PC-3 (cell line): ENCODE data around the gene DRAM1. TPM values are rescaled to one million over a fixed set of nuclear protein-coding genes. Genes with fewer than 3 reads are reported as not detected.
"Not testable (repeated sequence)": the region's sequence is repeated elsewhere in the genome, so short reads cannot be mapped to it uniquely, and the experiment has no call there.

ENCODE experiments used
- ATAC-seq: fragments of 200-7000 bp; cut with Tn5 transposase; 2 replicates; pipeline ENCODE4 v1.9.1; 2020; ENCODE audit warnings: mild to moderate bottlenecking, moderate library complexity
- BruUV-seq: library from RNA; stranded (reverse); fragments of 400-500 nt; replicated peaks from 2 replicates; lab custom pipeline; 2021; lab: Mats Ljungman, UMichigan
- CTCF ChIA-PET: fragments of 300-600 bp; sonication (Branson Sonifier 250); formaldehyde crosslinking; loops from one replicate; lab custom pipeline; 2022; ENCODE audit warnings: antibody characterized with exemption; lab: Charles Lee
- POLR2A ChIA-PET: fragments of 300-600 bp; sonication (Branson Sonifier 250); formaldehyde crosslinking; loops from one replicate; lab custom pipeline; 2022; ENCODE audit warnings: antibody characterized with exemption; ENCODE audit not compliant: unreplicated experiment; lab: Charles Lee
- DNase-seq: peaks from one replicate; pipeline ENCODE4 v3.0.0-alpha.2; 2015
- H2AFZ ChIP-seq: fragments of 300-600 bp; sonication (generic); 2 replicates; pipeline ENCODE4 v1.6.0; 2016; ENCODE audit warnings: antibody characterized with exemption, low read length
- H3F3A ChIP-seq: fragments of 300-600 bp; sonication (generic); one replicate; pipeline ENCODE4 v1.6.0; 2017; ENCODE audit warnings: antibody characterized with exemption, low read length, control low read depth, mild to moderate bottlenecking; ENCODE audit not compliant: unreplicated experiment
- H3K27ac ChIP-seq: fragments of 300-600 bp; sonication (generic); 2 replicates; pipeline ENCODE4 v1.5.1; 2016; ENCODE audit warnings: mild to moderate bottlenecking, low read length
- H3K27me3 ChIP-seq: fragments of 300-600 bp; sonication (generic); 2 replicates; pipeline ENCODE4 v1.6.1; 2016; ENCODE audit warnings: low read length, mixed read lengths
- H3K36me3 ChIP-seq: fragments of 300-600 bp; sonication (generic); 2 replicates; pipeline ENCODE4 v1.6.1; 2016; ENCODE audit warnings: low read depth, mixed run types, low read length, mixed read lengths
- H3K4me1 ChIP-seq: fragments of 300-600 bp; sonication (generic); 2 replicates; pipeline ENCODE4 v1.5.1; 2016; ENCODE audit warnings: low read length; ENCODE audit not compliant: insufficient read depth
- H3K4me2 ChIP-seq: fragments of 300-600 bp; sonication (generic); 2 replicates; pipeline ENCODE4 v1.6.0; 2016; ENCODE audit warnings: low read length
- H3K4me3 ChIP-seq: fragments of 300-600 bp; sonication (generic); 2 replicates; pipeline ENCODE4 v1.5.1; 2016; ENCODE audit warnings: mild to moderate bottlenecking, low read length, mixed read lengths
- H3K79me2 ChIP-seq: fragments of 300-600 bp; sonication (generic); 2 replicates; pipeline ENCODE4 v1.6.1; 2017; ENCODE audit warnings: low read length, mixed read lengths
- H3K9ac ChIP-seq: fragments of 300-600 bp; sonication (generic); 2 replicates; pipeline ENCODE4 v1.6.0; 2016; ENCODE audit warnings: mild to moderate bottlenecking, low read length
- H3K9me2 ChIP-seq: fragments of 300-600 bp; sonication (generic); replicated peaks from 2 replicates; pipeline ENCODE4 v1.6.1; 2016; ENCODE audit warnings: mixed run types, low read length, mixed read lengths
- H3K9me3 ChIP-seq: fragments of 300-600 bp; sonication (generic); 2 replicates; pipeline ENCODE4 v1.6.1; 2016; ENCODE audit warnings: low read length, mixed read lengths
- H4K20me1 ChIP-seq: fragments of 300-600 bp; sonication (generic); 2 replicates; pipeline ENCODE4 v1.6.1; 2016; ENCODE audit warnings: low read length, mixed read lengths
- CTCF ChIP-seq: fragments of 300-600 bp; sonication (generic); conservative IDR thresholded peaks from 2 replicates; pipeline ENCODE4 v1.5.1; 2017; ENCODE audit warnings: antibody characterized with exemption, low read depth, mild to moderate bottlenecking, low read length
- EZH2 ChIP-seq: fragments of 300-600 bp; sonication (generic); IDR thresholded peaks from one replicate; pipeline ENCODE4 v1.6.1; 2017; ENCODE audit warnings: antibody characterized with exemption, mild to moderate bottlenecking, low read length; ENCODE audit not compliant: unreplicated experiment
- EZH2phosphoT487 ChIP-seq: fragments of 300-600 bp; sonication (generic); IDR thresholded peaks from 2 replicates; pipeline ENCODE4 v1.6.1; 2018; ENCODE audit warnings: mild to moderate bottlenecking, antibody characterized with exemption, low read length, borderline replicate concordance
- intact Hi-C: fragments of 100-400 bp; cut with micrococcal nuclease; formaldehyde crosslinking; loops from 2 replicates; pipeline ENCODE4 v1.9.0; 2023
- total RNA-seq: library from RNA; depleted of rRNA; stranded (reverse); fragments of >200 nt; gene quantifications from 2 replicates; pipeline ENCODE4 v1.2.3, GENCODE V29; 2014

DRAM1 gene
- total RNA-seq, 1 experiment from 2014 or later = 5.2 TPM

GRCh38 chr12:101858361-101858760 lies 19.0 kb upstream of the DRAM1 start:
- intact Hi-C loops = no loop called here
- Histone ChIP-seq H3K27ac (no peak overlapping the region), H3F3A (no peaks in the 10 kb centered on the region), H3K36me3 (no peaks in the 10 kb centered on the region), H3K4me3 (no peak overlapping the region), H3K27me3 (no peaks in the 10 kb centered on the region), H3K9ac (no peak overlapping the region), H2AFZ (no peak overlapping the region), H3K79me2 (no peaks in the 10 kb centered on the region), H4K20me1 (no peaks in the 10 kb centered on the region), H3K4me2 (no peak overlapping the region), H3K9me2 (no peaks in the 10 kb centered on the region), H3K4me1 (peaks cover 5% of the 10 kb centered on the region; the same call in 1 of the 2 replicates), H3K9me3 (no peaks in the 10 kb centered on the region)
- BruUV-seq = no TSS peak
- TF ChIP-seq EZH2phosphoT487 (no peak), EZH2 (no peak), CTCF (no peak)
- ChIA-PET POLR2A (no interaction called here), CTCF (no interaction called here)
- ATAC-seq = no peak
- no peak for DNase-seq

- Histone ChIP-seq H3K4me3 (no peak overlapping the region), H3K27me3 (no peaks in the 10 kb centered on the region), H2AFZ (no peak overlapping the region), H3K79me2 (no peaks in the 10 kb centered on the region), H4K20me1 (no peaks in the 10 kb centered on the region), H3K9me2 (no peaks in the 10 kb centered on the region), H3K9ac (no peak overlapping the region), H3F3A (no peaks in the 10 kb centered on the region), H3K4me1 (peaks cover 5% of the 10 kb centered on the region; the same call in 1 of the 2 replicates), H3K36me3 (no peaks in the 10 kb centered on the region), H3K27ac (no peak overlapping the region), H3K4me2 (no peak overlapping the region), H3K9me3 (no peaks in the 10 kb centered on the region)
- ATAC-seq (no peak), DNase-seq (no peak)
- CTCF ChIA-PET = no interaction called here
- POLR2A ChIA-PET = no interaction called here
- TF ChIP-seq CTCF (no peak), EZH2 (no peak)
- intact Hi-C loops = no loop called here
- no TSS peak for BruUV-seq
Observed at GRCh38 chr12:101859664-101860607, 17.4 kb upstream of the DRAM1 start.

GRCh38 chr12:101861688-101862087 lies 15.7 kb upstream of the DRAM1 start:
- H2AFZ ChIP-seq, POLR2A ChIA-PET, intact Hi-C loops, H3K4me1 ChIP-seq, H3K27ac ChIP-seq, H3K9ac ChIP-seq, H3K36me3 ChIP-seq, H3K79me2 ChIP-seq, BruUV-seq, H3K27me3 ChIP-seq, H3K9me3 ChIP-seq, H3K4me2 ChIP-seq, H3K4me3 ChIP-seq, H4K20me1 ChIP-seq, H3F3A ChIP-seq, CTCF ChIA-PET, H3K9me2 ChIP-seq: not testable (repeated sequence)
- ATAC-seq = peak; percentile 44
- DNase-seq = peak; percentile 52
